H1 (cell line): ENCODE measurements around the gene MARK3. TPM values are rescaled to one million over a fixed set of nuclear protein-coding genes. Genes with fewer than 3 reads are reported as not detected.

ENCODE experiments used
- BRCA1 ChIP-seq: IDR thresholded peaks from 2 replicates; pipeline ENCODE4 v1.6.1; 2012; ENCODE audit warnings: low read depth, low read length, improper control_type of control experiment
- CBX5 ChIP-seq: fragments of 300-800, 300-1000 bp; sonication (generic); IDR thresholded peaks from 2 replicates; pipeline ENCODE4 v1.7.1; 2016; ENCODE audit warnings: antibody characterized with exemption, low read length, low read depth
- E2F6 ChIP-seq: IDR thresholded peaks from 2 replicates; pipeline ENCODE4 v1.6.1; 2012; ENCODE audit warnings: inconsistent platforms
- EGR1 ChIP-seq: IDR thresholded peaks from 2 replicates; pipeline ENCODE4 v1.6.1; 2011; ENCODE audit warnings: low read depth, low read length, borderline replicate concordance
- EP300 ChIP-seq, 2 experiments: IDR thresholded peaks; 1 replicate in 1 of 2; 2 replicates in 1 of 2; pipeline ENCODE4 v1.6.1; 2011 to 2012; ENCODE audit warnings: low read depth in 2 of 2, low read length in 2 of 2, mild to moderate bottlenecking in 2 of 2, borderline replicate concordance in 1 of 2, inconsistent platforms in 1 of 2, moderate library complexity in 1 of 2
- GABPA ChIP-seq: IDR thresholded peaks from 2 replicates; pipeline ENCODE4 v1.6.1; 2011; ENCODE audit warnings: mild to moderate bottlenecking, low read length, moderate library complexity, borderline replicate concordance; ENCODE audit not compliant: insufficient read depth
- GTF2F1 ChIP-seq: IDR thresholded peaks from 2 replicates; pipeline ENCODE4 v1.6.1; 2012; ENCODE audit warnings: low read depth, low read length, improper control_type of control experiment, borderline replicate concordance
- HDAC6 ChIP-seq: IDR thresholded peaks from one replicate; pipeline ENCODE4 v1.7.1; 2012; ENCODE audit warnings: low read depth, mild to moderate bottlenecking, inconsistent platforms, low read length, moderate library complexity
- JUN ChIP-seq: IDR thresholded peaks from 2 replicates; pipeline ENCODE4 v1.6.1; 2011; ENCODE audit warnings: low read depth, mild to moderate bottlenecking, improper control_type of control experiment, low read length
- KDM4A ChIP-seq: IDR thresholded peaks from one replicate; pipeline ENCODE4 v1.7.1; 2012; ENCODE audit warnings: low read depth, mild to moderate bottlenecking, moderate library complexity, low read length, inconsistent platforms; ENCODE audit not compliant: severe bottlenecking
- MAFK ChIP-seq: IDR thresholded peaks from 2 replicates; pipeline ENCODE4 v1.6.1; 2012; ENCODE audit warnings: low read depth, mild to moderate bottlenecking, improper control_type of control experiment, low read length
- NRF1 ChIP-seq: IDR thresholded peaks from 2 replicates; pipeline ENCODE4 v1.6.1; 2011; ENCODE audit warnings: mild to moderate bottlenecking, low read depth, low read length, improper control_type of control experiment
- POLR2A ChIP-seq, 2 experiments: IDR thresholded peaks; 1 replicate in 1 of 2; 2 replicates in 1 of 2; pipeline ENCODE4 v1.6.1; 2011; ENCODE audit warnings: low read depth in 2 of 2, low read length in 2 of 2, mild to moderate bottlenecking in 2 of 2; ENCODE audit errors: control extremely low read depth in 1 of 2
- RBBP5 ChIP-seq: IDR thresholded peaks from 2 replicates; pipeline ENCODE4 v1.7.1; 2012; ENCODE audit warnings: low read depth, mild to moderate bottlenecking, inconsistent platforms, low read length, moderate library complexity, borderline replicate concordance
- RFX5 ChIP-seq: IDR thresholded peaks from 2 replicates; pipeline ENCODE4 v1.6.1; 2011; ENCODE audit warnings: low read depth, low read length, improper control_type of control experiment, borderline replicate concordance
- RNF2 ChIP-seq: fragments of 200-900, 300-1000 bp; sonication (generic); IDR thresholded peaks from 2 replicates; pipeline ENCODE4 v1.7.1; 2016; ENCODE audit warnings: borderline replicate concordance, low read depth, mild to moderate bottlenecking, antibody characterized with exemption, low read length; ENCODE audit not compliant: poor library complexity, severe bottlenecking; ENCODE audit errors: missing control alignments
- SAP30 ChIP-seq: fragments of 300-600 bp; sonication (generic); IDR thresholded peaks from 2 replicates; pipeline ENCODE4 v1.7.1; 2012; ENCODE audit warnings: low read length, moderate library complexity, mild to moderate bottlenecking, inconsistent platforms; ENCODE audit not compliant: insufficient read depth, insufficient replicate concordance
- SIRT6 ChIP-seq: IDR thresholded peaks from one replicate; pipeline ENCODE4 v1.7.1; 2012; ENCODE audit warnings: low read length, inconsistent platforms
- TAF1 ChIP-seq: IDR thresholded peaks from 2 replicates; pipeline ENCODE4 v1.6.1; 2011; ENCODE audit warnings: mild to moderate bottlenecking, low read depth, low read length
- TBP ChIP-seq: IDR thresholded peaks from 2 replicates; pipeline ENCODE4 v1.6.1; 2011; ENCODE audit warnings: low read depth, low read length, improper control_type of control experiment
- YY1 ChIP-seq: IDR thresholded peaks from 2 replicates; pipeline ENCODE4 v1.6.1; 2011; ENCODE audit warnings: low read depth, mild to moderate bottlenecking, low read length
- polyA plus RNA-seq, 7 experiments: library from polyadenylated mRNA; depleted of rRNA in 3 of 7; stranded (reverse) in 5 of 7; unstranded in 2 of 7; fragments of >200 nt in 5 of 7; fragments of 200-250 nt in 2 of 7; gene quantifications; 1 replicate in 5 of 7; 2 replicates in 1 of 7; 4 replicates in 1 of 7; pipeline versions ENCODE4 v1.2.1 to v1.2.3, GENCODE V29; 2011 to 2013; ENCODE audit warnings: missing spikeins in 2 of 7, mixed read lengths in 2 of 7
- total RNA-seq: library from RNA; stranded (reverse); fragmentation: NEBNext Ultra II Directional; extraction: Animal tissue kit (Norgen Biotek cat#: 25700); gene quantifications from 2 replicates; pipeline ENCODE4 v1.2.1, GENCODE V29; 2021
- TF ChIP-seq, protein P1 (sequence below): IDR thresholded peaks from 2 replicates; pipeline ENCODE4 v1.6.1; 2012; ENCODE audit warnings: inconsistent platforms

Gene MARK3
- total and polyA plus RNA-seq, 2 of the 8 experiments (the other 6 are each of a cell fraction or from before 2014, with no cell fraction given): 39.4 to 76.9 TPM

DNA sequence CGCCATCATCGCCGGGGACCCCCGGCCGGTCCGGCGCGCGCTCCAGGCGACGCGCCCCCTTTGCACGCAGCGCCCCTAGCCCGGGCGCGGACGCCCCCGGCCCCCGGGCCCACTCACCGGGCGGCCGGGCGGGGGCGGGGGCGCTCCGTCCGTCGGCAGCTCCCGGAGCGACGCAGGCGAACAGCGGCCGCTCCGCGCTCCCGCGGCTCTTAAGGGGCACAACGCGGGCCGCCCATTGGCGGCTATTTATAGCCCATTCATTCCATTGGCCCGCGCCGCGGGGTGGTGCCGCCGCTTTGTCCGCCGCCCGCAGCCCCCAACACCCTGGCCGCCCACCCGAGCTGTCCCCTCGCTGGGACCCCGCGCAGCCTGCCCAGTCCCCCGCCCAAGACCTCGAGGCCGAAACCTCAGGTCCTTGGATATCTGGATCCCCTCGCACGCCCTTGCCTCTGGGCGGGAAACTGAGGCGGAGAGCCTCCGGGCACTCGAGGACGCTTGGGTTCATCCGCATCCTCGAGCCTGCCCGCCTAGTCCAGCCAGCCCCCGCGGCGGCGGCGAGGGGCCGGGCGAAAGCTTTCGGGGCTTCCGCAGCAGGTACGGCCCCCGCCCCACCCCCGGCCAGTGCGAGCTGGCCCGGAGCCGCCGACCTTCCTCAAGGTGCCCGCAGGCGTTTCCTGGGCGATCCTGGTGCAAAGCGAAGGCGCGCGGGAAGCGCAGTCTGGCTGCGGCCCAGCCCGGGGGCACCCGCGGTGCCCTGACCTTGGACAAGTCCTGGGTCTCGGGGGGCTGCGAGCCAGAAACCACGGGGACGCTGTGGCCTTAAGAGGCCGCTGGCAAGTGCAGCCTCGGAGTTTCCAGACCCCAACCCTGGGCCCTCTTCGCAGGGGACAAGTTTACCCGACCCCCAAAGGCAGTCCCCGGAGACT lies 137.7 kb downstream of the MARK3 start, which contains the start of gene CKB (continued):
- TF ChIP-seq, protein P1, sequence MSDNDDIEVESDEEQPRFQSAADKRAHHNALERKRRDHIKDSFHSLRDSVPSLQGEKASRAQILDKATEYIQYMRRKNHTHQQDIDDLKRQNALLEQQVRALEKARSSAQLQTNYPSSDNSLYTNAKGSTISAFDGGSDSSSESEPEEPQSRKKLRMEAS: peak; percentile 74
- peak; percentile 94 for TF ChIP-seq TBP
- peak; percentile 96 for TF ChIP-seq E2F6
- TF ChIP-seq BRCA1: no peak
- peak; percentile 99 for TF ChIP-seq TAF1
- TF ChIP-seq CBX5: no peak
- no peak for TF ChIP-seq JUN
- no peak for TF ChIP-seq YY1
- TF ChIP-seq POLR2A (IDR thresholded peaks at IDR 0.05; ENCODE audit: control extremely low read depth in 1 of 2, low read depth in 2 of 2, low read length in 2 of 2): peak in 1 of 2 experiments; percentile 94; a peak in 2 of 3 replicates
- TF ChIP-seq EP300 (IDR thresholded peaks at IDR 0.05; ENCODE audit: borderline replicate concordance in 1 of 2, low read depth in 2 of 2, low read length in 2 of 2): peak in 1 of 2 experiments; percentile 14; a peak in 1 of 3 replicates
- TF ChIP-seq MAFK: no peak
- TF ChIP-seq KDM4A: peak; percentile 66
- peak; percentile 41; the same call in 1 of the 2 replicates for TF ChIP-seq EGR1
- TF ChIP-seq RNF2: peak; percentile 49
- no peak for TF ChIP-seq RFX5
- no peak for TF ChIP-seq SIRT6
- TF ChIP-seq HDAC6: no peak
- 0 out of 2 replicates have a peak, but pooled peaks have one; percentile 43 for TF ChIP-seq GTF2F1
- peak; percentile 24; the same call in 1 of the 2 replicates for TF ChIP-seq RBBP5
- no peak for TF ChIP-seq SAP30
- no peak for TF ChIP-seq NRF1
- TF ChIP-seq GABPA: 0 out of 2 replicates have a peak, but pooled peaks have one; percentile 14
